T1000 (cell line): ENCODE measurements around the gene TAS2R43.
"Not testable (repeated sequence)": the region's sequence is repeated elsewhere in the genome, so short reads cannot be mapped to it uniquely, and the experiment has no call there.

Source experiments
- DNase-seq: peaks from one replicate; lab custom pipeline; 2025; ENCODE audit warnings: mixed read lengths; lab: John Stamatoyannopoulos, UW

The TAS2R43 gene

GRCh38 chr12:11092128-11092527, at the start of gene TAS2R43:
TSS of gene TAS2R43 (minus strand) at chr12:11092313. CDS start at chr12:11092229, 84 bp downstream.
- DNase-seq: no peak

GRCh38 chr12:11136075-11136474, 44.0 kb upstream of the TAS2R43 start:
- DNase-seq: no peak

GRCh38 chr12:11134305-11134704, 42.2 kb upstream of the TAS2R43 start, which contains the start of gene TAS2R30:
TSS of gene TAS2R30 (minus strand) at chr12:11134644. CDS start at chr12:11134244, 400 bp downstream.
- no peak for DNase-seq

- no peak for DNase-seq
Observed at GRCh38 chr12:11133816-11134215, 41.7 kb upstream of the TAS2R43 start.

- DNase-seq: no peak
Observed at GRCh38 chr12:11133162-11133561, 41.0 kb upstream of the TAS2R43 start.

GRCh38 chr12:11130999-11131398, 38.9 kb upstream of the TAS2R43 start:
- no peak for DNase-seq

- no peak for DNase-seq
Observed at GRCh38 chr12:11130382-11130781, 38.3 kb upstream of the TAS2R43 start.

GRCh38 chr12:11114130-11114529, 22.0 kb upstream of the TAS2R43 start:
- DNase-seq: not testable (repeated sequence)

GRCh38 chr12:11111213-11111612, 19.1 kb upstream of the TAS2R43 start:
- DNase-seq: not testable (repeated sequence)

GRCh38 chr12:11108862-11109261, 16.7 kb upstream of the TAS2R43 start:
- DNase-seq: no peak

GRCh38 chr12:11107719-11108118, 15.6 kb upstream of the TAS2R43 start:
- no peak for DNase-seq

- no peak for DNase-seq
Observed at GRCh38 chr12:11106288-11106687, 14.2 kb upstream of the TAS2R43 start.

GRCh38 chr12:11105546-11105945, 13.4 kb upstream of the TAS2R43 start:
- DNase-seq: no peak

GRCh38 chr12:11094910-11095309, 2.8 kb upstream of the TAS2R43 start:
- DNase-seq: not testable (repeated sequence)

GRCh38 chr12:11089246-11089645, 2.9 kb downstream of the TAS2R43 start:
- no peak for DNase-seq

GRCh38 chr12:11085419-11085818, 6.7 kb downstream of the TAS2R43 start:
- no peak for DNase-seq

GRCh38 chr12:11081987-11082386, 10.1 kb downstream of the TAS2R43 start:
- DNase-seq: no peak

GRCh38 chr12:11078246-11078645, 13.9 kb downstream of the TAS2R43 start:
- DNase-seq: no peak

- no peak for DNase-seq
Observed at GRCh38 chr12:11075642-11076041, 16.5 kb downstream of the TAS2R43 start.

- no peak for DNase-seq
Observed at GRCh38 chr12:11071414-11071813, 20.7 kb downstream of the TAS2R43 start.

GRCh38 chr12:11070999-11071398, 21.1 kb downstream of the TAS2R43 start:
- DNase-seq: no peak

- no peak for DNase-seq
Observed at GRCh38 chr12:11069854-11070365, 22.2 kb downstream of the TAS2R43 start.

GRCh38 chr12:11067514-11067913, 24.6 kb downstream of the TAS2R43 start:
- no peak for DNase-seq

- DNase-seq: not testable (repeated sequence)
Observed at GRCh38 chr12:11062194-11062593, 29.9 kb downstream of the TAS2R43 start, which contains the start of gene TAS2R46. TSS of gene TAS2R46 (minus strand) at chr12:11062294. CDS start at chr12:11062294, 0 bp downstream.
